Neural crest cell (in vitro differentiated cells): ENCODE data around the gene ELFN1. TPM values are rescaled to one million over a fixed set of nuclear protein-coding genes. Genes with fewer than 3 reads are reported as not detected.

Source experiments
- DNase-seq: peaks from one replicate; pipeline ENCODE4 v3.0.0; 2021; ENCODE audit warnings: low read depth, mixed read lengths, low spot score
- H3K27ac Mint-ChIP-seq: one replicate; pipeline ENCODE4 v1.8.0; 2021; ENCODE audit warnings: mild to moderate bottlenecking, mixed read lengths; ENCODE audit not compliant: unreplicated experiment
- H3K27me3 Mint-ChIP-seq: 2 replicates; pipeline ENCODE4 v1.8.0; 2021; ENCODE audit warnings: low read depth, mild to moderate bottlenecking, mixed read lengths
- H3K36me3 Mint-ChIP-seq: 2 replicates; pipeline ENCODE4 v1.8.0; 2021; ENCODE audit warnings: low read depth, mild to moderate bottlenecking, mixed read lengths
- H3K4me1 Mint-ChIP-seq: 2 replicates; pipeline ENCODE4 v1.8.0; 2021; ENCODE audit warnings: mixed read lengths
- H3K4me3 Mint-ChIP-seq: one replicate; pipeline ENCODE4 v1.8.0; 2021; ENCODE audit warnings: mild to moderate bottlenecking, mixed read lengths
- H3K9me3 Mint-ChIP-seq: 2 replicates; pipeline ENCODE4 v1.8.0; 2021; ENCODE audit warnings: mixed read lengths
- CTCF ChIP-seq: fragments of 200-600 bp; sonication (generic); conservative IDR thresholded peaks from 2 replicates; pipeline ENCODE4 v1.5.0; 2021; ENCODE audit warnings: antibody characterized with exemption, mild to moderate bottlenecking
- total RNA-seq: library from RNA; stranded (reverse); gene quantifications from 2 replicates; pipeline ENCODE4 v1.2.1, GENCODE V29; 2021

Gene ELFN1
- total RNA-seq, 1 donor from 2014 or later = 8.5 TPM

- H3K4me1 Mint-ChIP-seq = peaks cover 4% of the 10 kb centered on the region
- DNase-seq = no peak
- H3K36me3 Mint-ChIP-seq = no peaks in the 10 kb centered on the region
- no peaks in the 10 kb centered on the region for H3K9me3 Mint-ChIP-seq
- H3K4me3 Mint-ChIP-seq = no peak overlapping the region
- TF ChIP-seq CTCF = no peak
- H3K27ac Mint-ChIP-seq = no peak overlapping the region
- peaks cover 17% of the 10 kb centered on the region for H3K27me3 Mint-ChIP-seq
These were observed 5.8 kb downstream of the ELFN1 start for GRCh38 chr7:1675673-1676549.

GRCh38 chr7:1676550-1677078, 6.5 kb downstream of the ELFN1 start:
- Mint-ChIP-seq H3K4me3 (no peak overlapping the region), H3K4me1 (peaks cover 4% of the 10 kb centered on the region), H3K27ac (no peak overlapping the region), H3K36me3 (no peaks in the 10 kb centered on the region), H3K9me3 (no peaks in the 10 kb centered on the region), H3K27me3 (peaks cover 11% of the 10 kb centered on the region)
- DNase-seq = no peak
- TF ChIP-seq CTCF = no peak

GRCh38 chr7:1677206-1678080, 7.4 kb downstream of the ELFN1 start:
- Mint-ChIP-seq H3K36me3 (peaks cover 3% of the 10 kb centered on the region), H3K4me1 (peaks cover 4% of the 10 kb centered on the region), H3K27me3 (peaks cover 8% of the 10 kb centered on the region), H3K9me3 (no peaks in the 10 kb centered on the region), H3K27ac (no peak overlapping the region), H3K4me3 (no peak overlapping the region)
- TF ChIP-seq CTCF = no peak
- DNase-seq = no peak

- no peak for DNase-seq
- Mint-ChIP-seq H3K27ac (no peak overlapping the region), H3K36me3 (peaks cover 9% of the 10 kb centered on the region), H3K4me1 (peaks cover 4% of the 10 kb centered on the region), H3K27me3 (peaks cover 4% of the 10 kb centered on the region), H3K4me3 (no peak overlapping the region), H3K9me3 (peaks cover 2% of the 10 kb centered on the region)
- TF ChIP-seq CTCF = no peak
These were observed 8.0 kb downstream of the ELFN1 start for GRCh38 chr7:1678081-1678543.

DNA sequence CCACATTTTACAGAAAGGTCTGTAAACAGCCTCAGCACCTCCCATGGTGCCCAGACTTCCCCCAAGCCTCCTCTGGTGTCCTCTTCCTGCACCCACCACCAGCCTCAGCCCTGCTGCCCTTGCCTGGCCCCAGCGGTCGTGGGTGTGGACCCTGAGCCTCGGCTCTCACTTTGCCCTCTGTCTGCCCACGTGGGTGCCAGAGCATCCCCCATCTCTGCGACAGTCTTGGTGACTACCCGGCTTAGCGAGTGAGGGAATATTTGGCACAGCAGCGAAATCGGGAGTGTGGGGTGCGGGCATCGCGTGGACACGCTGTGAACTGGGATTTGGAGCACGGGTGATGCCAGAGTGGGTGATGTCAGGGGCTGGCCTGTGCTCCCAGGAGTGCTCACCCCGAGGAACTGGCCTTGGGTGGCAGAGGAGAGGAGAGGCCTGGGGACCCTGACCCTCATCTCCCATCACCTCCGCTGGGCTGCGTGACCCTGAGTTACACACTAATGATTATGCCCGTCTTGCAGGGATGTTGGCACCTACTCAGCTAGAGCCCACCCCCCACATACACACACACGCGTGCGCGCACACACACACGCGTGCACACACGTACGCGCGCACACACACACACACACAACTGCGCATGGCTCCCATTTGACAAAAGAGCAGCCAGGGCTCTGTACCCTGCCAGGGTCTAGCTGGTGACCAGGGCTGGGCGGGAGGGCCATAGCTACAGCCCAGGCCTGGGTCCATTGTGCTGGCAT, 8.7 kb downstream of the ELFN1 start:
- TF ChIP-seq CTCF = no peak
- DNase-seq = no peak
- peaks cover 4% of the 10 kb centered on the region for H3K27me3 Mint-ChIP-seq
- no peak overlapping the region for H3K27ac Mint-ChIP-seq
- no peak overlapping the region for H3K4me3 Mint-ChIP-seq
- peaks cover 4% of the 10 kb centered on the region for H3K4me1 Mint-ChIP-seq
- peaks cover 14% of the 10 kb centered on the region for H3K36me3 Mint-ChIP-seq
- peaks cover 7% of the 10 kb centered on the region for H3K9me3 Mint-ChIP-seq
